Coronary artery (tissue), 2 donors: ENCODE results near the gene KRCC1.

ENCODE experiments used
- DNase-seq: peaks from one replicate; pipeline ENCODE4 v3.0.0-alpha.2; 2017; ENCODE audit warnings: low spot score
- H3K27ac ChIP-seq, 2 donors: fragments of 200-600 bp; sonication (generic); one replicate each; pipeline ENCODE4 v1.5.1; 2016 to 2019
- H3K4me3 ChIP-seq: fragments of 200-600 bp; sonication (generic); 2 replicates; pipeline ENCODE4 v1.5.1; 2016; ENCODE audit warnings: mild to moderate bottlenecking, moderate library complexity
- TF ChIP-seq, protein P1 (sequence below): fragments of 200-600 bp; sonication (generic); IDR thresholded peaks from one replicate; pipeline ENCODE4 v1.5.1; 2019; ENCODE audit warnings: antibody characterized with exemption

The KRCC1 gene

DNA sequence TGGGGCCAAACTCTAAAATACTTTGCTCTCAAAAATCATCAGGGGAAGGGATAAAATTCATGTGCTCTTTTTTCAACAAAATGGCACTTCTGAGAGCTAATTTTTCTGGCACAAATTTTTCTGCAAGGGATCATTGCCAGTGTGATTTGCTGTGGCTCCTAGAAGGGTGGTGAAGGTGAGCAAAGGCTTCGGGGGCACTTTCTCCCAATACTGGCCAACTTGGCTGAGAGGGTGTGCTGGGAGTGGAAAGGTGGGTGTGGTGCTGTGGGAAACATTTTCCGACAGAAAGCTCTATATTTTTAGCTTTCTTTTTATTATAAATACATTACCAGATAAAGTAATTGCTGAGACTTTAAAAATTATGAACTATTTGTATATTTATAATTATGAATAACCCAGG lies 12.5 kb upstream of the KRCC1 start:
- no peak overlapping the region for H3K27ac ChIP-seq
- TF ChIP-seq, protein P1, sequence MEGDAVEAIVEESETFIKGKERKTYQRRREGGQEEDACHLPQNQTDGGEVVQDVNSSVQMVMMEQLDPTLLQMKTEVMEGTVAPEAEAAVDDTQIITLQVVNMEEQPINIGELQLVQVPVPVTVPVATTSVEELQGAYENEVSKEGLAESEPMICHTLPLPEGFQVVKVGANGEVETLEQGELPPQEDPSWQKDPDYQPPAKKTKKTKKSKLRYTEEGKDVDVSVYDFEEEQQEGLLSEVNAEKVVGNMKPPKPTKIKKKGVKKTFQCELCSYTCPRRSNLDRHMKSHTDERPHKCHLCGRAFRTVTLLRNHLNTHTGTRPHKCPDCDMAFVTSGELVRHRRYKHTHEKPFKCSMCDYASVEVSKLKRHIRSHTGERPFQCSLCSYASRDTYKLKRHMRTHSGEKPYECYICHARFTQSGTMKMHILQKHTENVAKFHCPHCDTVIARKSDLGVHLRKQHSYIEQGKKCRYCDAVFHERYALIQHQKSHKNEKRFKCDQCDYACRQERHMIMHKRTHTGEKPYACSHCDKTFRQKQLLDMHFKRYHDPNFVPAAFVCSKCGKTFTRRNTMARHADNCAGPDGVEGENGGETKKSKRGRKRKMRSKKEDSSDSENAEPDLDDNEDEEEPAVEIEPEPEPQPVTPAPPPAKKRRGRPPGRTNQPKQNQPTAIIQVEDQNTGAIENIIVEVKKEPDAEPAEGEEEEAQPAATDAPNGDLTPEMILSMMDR: no peak
- no peak for DNase-seq
- H3K4me3 ChIP-seq: no peak overlapping the region

DNA sequence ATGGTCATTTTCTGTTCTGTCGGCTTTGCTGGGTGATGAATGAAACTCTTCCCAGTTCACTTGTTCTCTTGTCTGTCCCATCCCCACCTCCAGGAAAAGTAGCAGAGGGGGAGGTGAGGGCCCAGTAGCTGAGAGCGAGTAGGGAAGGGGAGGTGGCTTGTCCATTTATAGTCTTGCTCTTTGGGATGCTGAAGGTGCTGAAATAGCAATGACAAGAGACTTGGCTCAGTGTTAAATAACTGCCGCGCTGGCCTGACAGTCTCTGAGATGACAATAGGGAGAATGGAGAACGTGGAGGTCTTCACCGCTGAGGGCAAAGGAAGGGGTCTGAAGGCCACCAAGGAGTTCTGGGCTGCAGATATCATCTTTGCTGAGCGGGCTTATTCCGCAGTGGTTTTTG lies 12.0 kb upstream of the KRCC1 start, which contains the start of gene SMYD1:
TSS of gene SMYD1 (plus strand) at position 228 of the 400 bp plus-strand sequence. CDS start at position 268, 40 bp downstream.
- Histone ChIP-seq H3K27ac (no peak within 1 kb of the TSS), H3K4me3 (no peak within 1 kb of the TSS)
- DNase-seq: no peak
- TF ChIP-seq, protein P1: no peak

DNA sequence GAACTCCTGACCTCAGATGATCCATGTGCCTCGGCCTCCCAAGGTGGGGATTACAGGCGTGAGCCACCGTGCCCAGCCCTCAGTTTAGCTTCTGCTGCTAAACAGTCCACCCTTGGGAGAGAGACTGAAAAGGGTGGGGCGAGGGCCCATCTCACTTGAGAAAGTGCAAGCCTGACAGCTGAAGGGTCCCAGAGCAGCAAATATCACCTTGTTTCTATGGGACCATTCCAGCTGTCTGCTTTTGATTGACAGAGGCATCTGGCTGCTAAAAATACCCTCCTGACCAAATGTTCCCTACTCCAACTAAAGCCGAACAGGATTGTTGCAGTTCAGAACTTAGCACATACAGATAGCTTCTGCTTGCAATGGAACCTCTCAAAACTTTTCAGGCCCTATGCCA lies 11.6 kb upstream of the KRCC1 start:
- no peak for DNase-seq
- TF ChIP-seq, protein P1: no peak
- H3K27ac ChIP-seq: no peak overlapping the region
- no peak overlapping the region for H3K4me3 ChIP-seq

DNA sequence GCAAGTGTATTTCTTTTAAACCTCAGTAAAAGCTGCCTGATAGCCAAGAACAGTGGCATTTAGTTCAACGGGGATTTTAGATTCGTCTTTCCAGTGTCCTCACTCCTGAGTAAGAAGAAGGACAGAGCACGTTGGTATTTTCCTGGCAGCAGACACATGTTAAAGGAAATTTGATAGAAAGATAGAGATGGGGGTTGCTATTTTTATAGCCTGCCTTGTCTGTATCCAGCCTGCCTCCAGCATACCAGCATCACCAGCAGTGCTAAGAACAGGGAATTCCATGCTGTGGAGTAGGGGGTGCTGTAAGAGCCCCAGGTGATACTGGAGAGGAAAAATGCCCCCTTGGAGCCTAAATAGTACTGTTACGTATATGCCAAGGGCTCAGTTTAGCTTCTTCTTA lies 11.0 kb upstream of the KRCC1 start:
- TF ChIP-seq, protein P1: no peak
- no peak overlapping the region for H3K4me3 ChIP-seq

DNA sequence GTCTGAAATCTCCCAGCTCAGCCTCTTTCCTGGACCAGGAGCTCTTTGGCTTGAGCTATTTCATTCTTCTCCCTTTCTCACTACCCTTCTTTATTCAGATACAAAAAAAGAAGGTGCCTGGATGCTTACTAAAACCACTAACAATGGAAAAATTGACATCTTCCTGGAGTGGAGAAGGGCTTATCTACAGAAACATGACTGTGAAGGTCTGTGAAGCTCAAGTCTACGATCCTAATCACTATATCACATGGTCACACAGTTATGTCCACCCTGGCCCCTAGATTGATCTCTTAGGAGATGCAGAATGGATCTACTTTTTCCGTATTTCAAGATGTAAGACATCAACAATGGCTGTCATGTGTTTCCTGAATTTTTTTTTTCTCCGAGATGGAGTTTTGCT lies 5.7 kb upstream of the KRCC1 start:
- Histone ChIP-seq H3K27ac (no peak overlapping the region), H3K4me3 (no peak overlapping the region)
- TF ChIP-seq, protein P1: no peak
- no peak for DNase-seq

More for the DNA sequence above, 11.0 kb upstream of the KRCC1 start:
- no peak overlapping the region for H3K27ac ChIP-seq
- DNase-seq: no peak

DNA sequence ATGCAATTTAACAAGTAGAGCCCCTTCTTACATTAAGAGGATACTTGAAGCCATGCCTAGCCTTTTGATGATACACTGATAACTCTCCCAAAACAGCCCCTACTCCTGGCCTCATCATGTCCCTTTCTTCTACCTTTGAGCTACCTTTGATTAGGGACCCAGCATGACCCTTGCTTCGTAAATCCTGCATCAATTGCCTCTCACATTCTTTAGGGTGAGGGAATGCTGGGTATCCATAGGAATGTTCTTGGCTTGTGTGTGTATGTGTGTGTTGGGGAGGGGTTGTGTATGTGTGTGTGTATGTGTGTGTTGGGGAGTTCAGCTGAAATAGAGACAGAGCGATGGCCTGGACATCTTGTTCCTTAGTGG lies 5.3 kb upstream of the KRCC1 start:
- DNase-seq: no peak
- Histone ChIP-seq H3K4me3 (no peak overlapping the region), H3K27ac (no peak overlapping the region)
- TF ChIP-seq, protein P1: no peak

DNA sequence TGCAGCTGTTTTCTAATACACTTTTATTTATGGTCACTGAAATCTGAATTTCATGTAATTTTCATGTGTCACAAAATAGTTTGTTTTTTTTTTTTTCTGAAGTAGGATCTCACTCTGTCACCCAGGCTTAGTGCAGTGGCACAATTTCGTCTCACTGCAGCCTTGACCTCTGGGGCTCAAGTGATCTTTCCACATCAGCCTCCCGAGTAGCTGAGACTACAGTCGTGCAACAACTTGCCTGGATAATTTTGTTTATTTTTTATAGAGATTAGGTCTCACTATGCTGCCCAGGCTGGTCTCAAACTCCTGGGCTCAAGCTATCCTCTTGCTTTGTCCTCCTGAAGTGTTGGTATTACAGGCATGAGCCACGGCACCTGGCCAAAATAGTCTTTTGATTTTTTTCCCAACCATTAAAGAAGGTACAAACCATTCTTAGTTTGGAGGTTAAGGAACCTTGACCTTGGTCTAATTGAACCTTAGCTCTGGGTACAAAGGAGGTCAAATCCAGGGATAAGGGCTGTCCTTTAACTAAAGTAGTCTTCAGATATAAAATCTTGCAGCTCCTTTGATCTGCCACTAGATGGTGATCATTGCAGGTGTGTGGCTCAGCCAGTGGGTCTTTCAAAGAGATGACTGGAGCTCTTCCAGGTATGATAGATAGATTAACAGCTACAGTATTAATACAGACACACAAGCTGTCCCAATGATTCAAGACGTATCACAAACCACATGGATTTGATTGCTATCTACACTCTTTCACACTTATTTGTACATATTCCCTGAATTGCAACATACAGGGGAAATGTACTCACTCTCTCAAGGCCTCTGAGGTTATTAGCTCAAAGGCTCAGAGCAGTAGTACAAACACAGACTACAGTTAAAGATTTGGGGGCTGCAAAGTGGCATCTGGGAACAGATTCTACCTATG lies 4.7 kb upstream of the KRCC1 start:
- TF ChIP-seq, protein P1: peak; percentile 48
- DNase-seq: no peak
- no peak overlapping the region for H3K27ac ChIP-seq
- no peak overlapping the region for H3K4me3 ChIP-seq
